ENCODE data around the gene CCDC92B. TPM values are rescaled to one million over a fixed set of nuclear protein-coding genes. Genes with fewer than 3 reads are reported as not detected.

Gene CCDC92B
- total and polyA plus RNA-seq, 2 of the 4 experiments (the other 2 are of a cell fraction), result not detected

- Histone ChIP-seq H2AFZ (replicated peaks; ENCODE audit: low read length, poor library complexity) (no peak overlapping the region), H3K4me1 (ENCODE audit: control insufficient read depth, insufficient read depth, low read length) (peaks cover 8% of the 10 kb centered on the region), H3K56ac (ENCODE audit: extremely low read depth, insufficient read depth, low read length) (no peak overlapping the region), H3K9me3 (ENCODE audit: control insufficient read depth, insufficient read depth, low read length) (no peaks in the 10 kb centered on the region), H3K4me3 (ENCODE audit: insufficient read depth, low read depth, low read length) (no peak overlapping the region), H3K27ac (ENCODE audit: insufficient read depth, low read length) (no peak overlapping the region), H3K14ac (replicated peaks; ENCODE audit: low read depth, low read length) (no peak overlapping the region), H3K36me3 (ENCODE audit: control insufficient read depth, insufficient read depth, low read length) (peaks cover 30% of the 10 kb centered on the region), H2BK5ac (ENCODE audit: low read depth, low read length, poor library complexity, severe bottlenecking) (no peak overlapping the region), H2AK9ac (replicated peaks; ENCODE audit: low read depth, low read length, poor library complexity) (no peak overlapping the region), H3K79me1 (ENCODE audit: low read depth in 1 of 2, low read length in 2 of 2) (peaks cover 20 to 70% of the 10 kb centered on the region in 2 experiments; a peak in 3 of 4 replicates), H3K27me3 (ENCODE audit: control insufficient read depth, insufficient read depth, low read length) (no peaks in the 10 kb centered on the region), H3K9me1 (ENCODE audit: insufficient read depth, low read length) (peaks cover 16% of the 10 kb centered on the region), H3K23ac (ENCODE audit: low read depth, low read length) (no peak overlapping the region), H2AK5ac (ENCODE audit: low read depth, low read length) (no peak overlapping the region), H4K8ac (ENCODE audit: low read depth in 2 of 2, low read length in 2 of 2) (no peak overlapping the region), H4K20me1 (ENCODE audit: insufficient read depth, low read length) (peaks cover 56% of the 10 kb centered on the region), H3K9ac (ENCODE audit: low read depth, low read length) (no peak overlapping the region), H3K18ac (ENCODE audit: low read depth, low read length) (no peak overlapping the region), H2BK15ac (ENCODE audit: low read depth, low read length) (no peak overlapping the region), H4K91ac (ENCODE audit: insufficient read depth, low read depth, low read length) (no peak overlapping the region), H2BK20ac (ENCODE audit: low read depth, low read length) (no peak overlapping the region), H4K5ac (ENCODE audit: low read depth, low read length) (no peak overlapping the region), H2BK120ac (ENCODE audit: low read depth, low read length) (no peak overlapping the region), H3K4ac (ENCODE audit: low read depth, low read length) (no peak overlapping the region), H3K4me2 (ENCODE audit: low read depth, low read length) (no peak overlapping the region)
- intact Hi-C loops (cut with micrococcal nuclease), result loop anchor here (5.0 kb wide), 1 partner anchor 260 kb away; no protein-coding TSS in a partner anchor
- CTCF ChIA-PET, result interaction anchor here (0.6 kb wide), 1 partner anchor 1701 kb away, joined by 3 read pairs; no protein-coding TSS in a partner anchor
- POLR2A ChIA-PET (ENCODE audit: unreplicated experiment), result no interaction called here
- DNase-seq (peak; percentile 44), ATAC-seq (ENCODE audit: low read depth) (peak; percentile 3; the same call in 1 of the 2 replicates)
- WGBS, 2 experiments (ENCODE audit: extremely low coverage in 2 of 2, insufficient read length in 1 of 2), result no CpG with 5 or more reads among the region's 3 CpGs
- in situ Hi-C loops (cut with MboI; ENCODE audit: low sequenced_read_pairs), result no loop called here
- BruUV-seq (replicated peaks), result TSS peak; percentile 39
- dilution Hi-C loops (cut with HindIII; ENCODE audit: low sequenced_read_pairs, unreplicated experiment), result no loop called here
- TF ChIP-seq POLR2A (IDR thresholded peaks at IDR 0.05; ENCODE audit: low read depth, low read length) (no peak), CEBPB (IDR thresholded peaks at IDR 0.05; ENCODE audit: low read depth, low read length) (no peak), BHLHE40 (IDR thresholded peaks at IDR 0.05; ENCODE audit: low read depth, low read length) (no peak), RAD21 (IDR thresholded peaks at IDR 0.05; ENCODE audit: low read length) (no peak), RFX5 (IDR thresholded peaks at IDR 0.05; ENCODE audit: low read depth, low read length) (no peak), NFE2L2 (IDR thresholded peaks at IDR 0.05; ENCODE audit: low read depth, low read length) (no peak), USF2 (IDR thresholded peaks at IDR 0.05; ENCODE audit: low read depth, low read length) (no peak), CTCF (conservative IDR thresholded peaks at IDR 0.05; ENCODE audit: low read depth, low read length) (no peak), CHD1 (IDR thresholded peaks at IDR 0.05; ENCODE audit: low read depth, low read length) (no peak), MAZ (IDR thresholded peaks at IDR 0.05; ENCODE audit: borderline replicate concordance, low read depth, low read length) (no peak), MAFK (IDR thresholded peaks at IDR 0.05; ENCODE audit: low read depth, low read length) (no peak), SMC3 (IDR thresholded peaks at IDR 0.05; ENCODE audit: low read depth, low read length) (no peak), FOS (IDR thresholded peaks at IDR 0.05; ENCODE audit: low read depth, low read length) (no peak), RCOR1 (IDR thresholded peaks at IDR 0.05; ENCODE audit: insufficient replicate concordance, low read length) (no peak), MXI1 (IDR thresholded peaks at IDR 0.05; ENCODE audit: borderline replicate concordance, low read depth, low read length) (no peak)
Observed at GRCh38 chr17:2682176-2682938, 67.1 kb downstream of the CCDC92B start.

All from IMR-90 (cell line).